GM23338 (cell line): ENCODE data around the gene ATP8A2. TPM values are rescaled to one million over a fixed set of nuclear protein-coding genes. Genes with fewer than 3 reads are reported as not detected.

ENCODE experiments used
- ATAC-seq: fragments of 200-7000 bp; cut with Tn5 transposase; 3 replicates; pipeline ENCODE4 v1.9.1; 2020
- DNase-seq: peaks from one replicate; pipeline ENCODE4 v3.0.0-alpha.2; 2015; ENCODE audit warnings: low spot score
- H2AFZ ChIP-seq: fragments of 200-600 bp; sonication (generic); 2 replicates; pipeline ENCODE4 v1.8.0; 2016; ENCODE audit warnings: antibody characterized with exemption, mild to moderate bottlenecking, moderate library complexity
- H3F3A ChIP-seq: fragments of 200-600 bp; sonication (generic); replicated peaks from 2 replicates; pipeline ENCODE4 v1.8.0; 2017; ENCODE audit warnings: antibody characterized with exemption, mixed run types, low read depth
- H3K27ac ChIP-seq: fragments of 200-600 bp; sonication (generic); 2 replicates; pipeline ENCODE4 v1.6.1; 2016; ENCODE audit warnings: low read depth
- H3K27me3 ChIP-seq: fragments of 200-600 bp; sonication (generic); 2 replicates; pipeline ENCODE4 v1.8.0; 2016; ENCODE audit warnings: mild to moderate bottlenecking, mixed run types, moderate library complexity; ENCODE audit not compliant: insufficient read depth
- H3K36me3 ChIP-seq: fragments of 200-600 bp; sonication (generic); 2 replicates; pipeline ENCODE4 v1.8.0; 2016; ENCODE audit warnings: mild to moderate bottlenecking; ENCODE audit not compliant: insufficient read depth
- H3K4me1 ChIP-seq: fragments of 200-600 bp; sonication (generic); 2 replicates; pipeline ENCODE4 v1.8.0; 2016; ENCODE audit warnings: mild to moderate bottlenecking, moderate library complexity; ENCODE audit not compliant: insufficient read depth
- H3K4me2 ChIP-seq: fragments of 200-600 bp; sonication (generic); 2 replicates; pipeline ENCODE4 v1.7.1; 2017; ENCODE audit warnings: mixed run types
- H3K4me3 ChIP-seq: fragments of 200-600 bp; sonication (generic); 2 replicates; pipeline ENCODE4 v1.6.1; 2016; ENCODE audit warnings: mixed run types
- H3K79me2 ChIP-seq: fragments of 200-600 bp; sonication (generic); replicated peaks from 2 replicates; pipeline ENCODE4 v1.8.0; 2017; ENCODE audit warnings: mild to moderate bottlenecking; ENCODE audit not compliant: insufficient read depth
- H3K9me2 ChIP-seq: fragments of 200-600 bp; sonication (generic); 2 replicates; pipeline ENCODE4 v1.8.0; 2017; ENCODE audit not compliant: insufficient read depth
- H4K20me1 ChIP-seq: fragments of 200-600 bp; sonication (generic); replicated peaks from 2 replicates; pipeline ENCODE4 v1.8.0; 2017; ENCODE audit warnings: mild to moderate bottlenecking; ENCODE audit not compliant: insufficient read depth
- H3K27ac Mint-ChIP-seq: 2 replicates; pipeline ENCODE4 v1.8.0; 2020; ENCODE audit warnings: inconsistent platforms, mild to moderate bottlenecking, moderate library complexity, mixed read lengths
- H3K27me3 Mint-ChIP-seq: 3 replicates; pipeline ENCODE4 v1.8.0; 2022; ENCODE audit warnings: low read depth, mild to moderate bottlenecking, moderate library complexity, mixed read lengths, inconsistent platforms; ENCODE audit not compliant: insufficient read depth, poor library complexity
- H3K36me3 Mint-ChIP-seq: 3 replicates; pipeline ENCODE4 v1.8.0; 2021; ENCODE audit warnings: low read depth, mild to moderate bottlenecking, inconsistent platforms, moderate library complexity, mixed read lengths
- H3K4me1 Mint-ChIP-seq: 3 replicates; pipeline ENCODE4 v1.8.0; 2020; ENCODE audit warnings: mild to moderate bottlenecking, inconsistent platforms, mixed read lengths
- H3K4me3 Mint-ChIP-seq: 3 replicates; pipeline ENCODE4 v1.8.0; 2021; ENCODE audit warnings: moderate library complexity, mild to moderate bottlenecking, inconsistent platforms, mixed read lengths
- H3K9me3 Mint-ChIP-seq: 3 replicates; pipeline ENCODE4 v1.8.0; 2020; ENCODE audit warnings: moderate library complexity, mild to moderate bottlenecking, inconsistent platforms, mixed read lengths
- CREB1 ChIP-seq: fragments of 250-450 bp; sonication (Bioruptor Pico); IDR thresholded peaks from 2 replicates; pipeline ENCODE4 v1.5.0; 2020; ENCODE audit warnings: low read depth, mild to moderate bottlenecking, moderate library complexity
- EZH2 ChIP-seq: fragments of 200-600 bp; sonication (generic); IDR thresholded peaks from one replicate; pipeline ENCODE4 v1.8.0; 2017; ENCODE audit warnings: antibody characterized with exemption, mild to moderate bottlenecking, low read depth; ENCODE audit not compliant: unreplicated experiment
- EZH2phosphoT487 ChIP-seq: fragments of 200-600 bp; sonication (generic); IDR thresholded peaks from one replicate; pipeline ENCODE4 v1.8.1; 2018; ENCODE audit warnings: antibody characterized with exemption; ENCODE audit not compliant: unreplicated experiment
- JUNB ChIP-seq: IDR thresholded peaks from one replicate; pipeline ENCODE4 v1.6.1; 2016; ENCODE audit warnings: antibody characterized with exemption; ENCODE audit not compliant: unreplicated experiment
- NANOG ChIP-seq: IDR thresholded peaks from 2 replicates; pipeline ENCODE4 v1.6.1; 2016; ENCODE audit warnings: antibody characterized with exemption, borderline replicate concordance
- POLR2AphosphoS5 ChIP-seq: IDR thresholded peaks from 2 replicates; pipeline ENCODE4 v1.6.1; 2016; ENCODE audit warnings: antibody characterized with exemption, low read depth
- STAT1 ChIP-seq: IDR thresholded peaks from one replicate; pipeline ENCODE4 v1.6.1; 2016; ENCODE audit warnings: antibody characterized with exemption; ENCODE audit not compliant: unreplicated experiment
- ZNF114 ChIP-seq: fragments of 250-450 bp; sonication (Bioruptor Pico); IDR thresholded peaks from 2 replicates; pipeline ENCODE4 v1.5.0; 2020; ENCODE audit warnings: mild to moderate bottlenecking, moderate library complexity
- polyA plus RNA-seq: library from polyadenylated mRNA; unstranded; fragments of >200 nt; fragmentation: Nextera tagmentation; extraction: Ambion mirVana; gene quantifications from 2 replicates; pipeline ENCODE4 v1.2.1, GENCODE V29; 2016
- total RNA-seq: library from RNA; depleted of rRNA; stranded (reverse); fragments of >200 nt; shearing (Covaris generic); gene quantifications from 2 replicates; pipeline ENCODE4 v1.2.3, GENCODE V29; 2014
- TF ChIP-seq, protein P1 (sequence below), 2 experiments: fragments of 200-600 bp in 1 of 2; sonication (generic) in 1 of 2; conservative IDR thresholded peaks; 2 replicates each; pipeline versions ENCODE4 v1.5.1 to v1.6.1; 2016 to 2017; ENCODE audit warnings: antibody characterized with exemption in 2 of 2, low read depth in 2 of 2, mild to moderate bottlenecking in 2 of 2, moderate library complexity in 1 of 2
- TF ChIP-seq, protein P2 (sequence below): IDR thresholded peaks from one replicate; pipeline ENCODE4 v1.6.1; 2018; ENCODE audit warnings: antibody characterized with exemption; ENCODE audit not compliant: unreplicated experiment
- TF ChIP-seq, protein P3 (sequence below): IDR thresholded peaks from 2 replicates; pipeline ENCODE4 v1.6.1; 2016; ENCODE audit warnings: antibody characterized with exemption

The ATP8A2 gene
- total and polyA plus RNA-seq, 2 experiments from 2014 or later = 5.7 to 8.8 TPM

DNA sequence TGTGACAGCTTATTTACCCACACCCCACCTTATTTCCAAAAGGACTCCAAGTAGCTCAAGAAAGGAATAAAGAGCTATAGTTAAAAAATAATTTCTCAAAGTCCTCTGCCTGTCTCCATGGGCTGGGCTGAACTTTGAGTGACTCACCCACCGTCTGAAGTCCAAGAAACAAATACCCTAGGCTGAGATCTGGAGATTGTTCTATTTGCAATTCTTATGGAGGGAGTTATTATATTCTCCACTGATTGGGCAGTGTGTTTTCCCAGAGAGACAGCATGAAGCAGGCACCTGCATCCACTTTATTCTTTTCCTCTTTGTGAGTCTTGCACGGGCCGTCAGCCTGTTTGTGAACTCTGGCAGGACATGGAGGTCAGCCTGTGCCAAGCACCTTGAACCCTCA lies 616.9 kb downstream of the ATP8A2 start:
- Mint-ChIP-seq H3K4me1 (no peaks in the 10 kb centered on the region; the same call in 2 of the 3 replicates), H3K27me3 (peaks cover 2% of the 10 kb centered on the region), H3K27ac (no peak overlapping the region), H3K36me3 (peaks cover 2% of the 10 kb centered on the region; the same call in 2 of the 3 replicates), H3K9me3 (peaks cover 6% of the 10 kb centered on the region; the same call in 2 of the 3 replicates), H3K4me3 (no peak overlapping the region)
- no peak for TF ChIP-seq POLR2AphosphoS5
- TF ChIP-seq JUNB = no peak
- no peaks in the 10 kb centered on the region for H3K27me3 ChIP-seq
- no peaks in the 10 kb centered on the region for H4K20me1 ChIP-seq
- ATAC-seq (no peak), DNase-seq (no peak)
- H3K4me2 ChIP-seq = no peak overlapping the region
- H3F3A ChIP-seq = no peaks in the 10 kb centered on the region
- peaks cover 5% of the 10 kb centered on the region; the same call in 1 of the 2 replicates for H3K9me2 ChIP-seq
- no peaks in the 10 kb centered on the region for H3K4me1 ChIP-seq
- H3K27ac ChIP-seq = no peak overlapping the region
- H2AFZ ChIP-seq = no peak overlapping the region
- no peaks in the 10 kb centered on the region for H3K79me2 ChIP-seq
- H3K36me3 ChIP-seq = no peaks in the 10 kb centered on the region
- no peak overlapping the region for H3K4me3 ChIP-seq

DNA sequence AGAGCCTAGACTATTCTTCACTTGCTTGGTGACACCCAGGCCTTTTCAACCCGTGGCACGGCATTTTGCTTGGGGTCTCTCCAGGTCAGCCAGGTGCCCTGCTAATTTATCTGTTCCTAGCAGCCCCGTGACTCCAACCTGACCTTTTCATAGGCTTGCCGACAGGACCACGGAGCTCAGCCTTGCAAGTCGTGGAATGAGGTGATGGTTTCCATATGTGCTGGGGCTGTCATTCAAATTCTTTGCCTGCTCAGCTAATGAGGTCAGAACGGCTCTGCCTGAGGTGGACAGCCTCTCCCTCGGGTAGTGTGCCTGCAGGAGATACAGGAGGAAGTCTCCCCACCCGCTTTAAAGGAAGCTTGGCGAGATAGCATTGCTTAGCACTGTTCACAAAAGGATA lies 619.0 kb downstream of the ATP8A2 start:
- no peaks in the 10 kb centered on the region for H3K79me2 ChIP-seq
- H3K4me3 ChIP-seq = no peak overlapping the region
- H3K9me3 Mint-ChIP-seq = peaks cover 14% of the 10 kb centered on the region; the same call in 2 of the 3 replicates
- H3K27me3 Mint-ChIP-seq = peaks cover 1% of the 10 kb centered on the region
- no peak overlapping the region for H3K27ac ChIP-seq
- H3K4me1 ChIP-seq = no peaks in the 10 kb centered on the region
- H3F3A ChIP-seq = no peaks in the 10 kb centered on the region
- H3K4me3 Mint-ChIP-seq = no peak overlapping the region
- H3K27me3 ChIP-seq = no peaks in the 10 kb centered on the region
- no peaks in the 10 kb centered on the region; the same call in 2 of the 3 replicates for H3K4me1 Mint-ChIP-seq
- H3K36me3 Mint-ChIP-seq = peaks cover 12% of the 10 kb centered on the region
- H3K4me2 ChIP-seq = no peak overlapping the region
- ATAC-seq (no peak), DNase-seq (no peak)
- no peaks in the 10 kb centered on the region for H4K20me1 ChIP-seq
- no peaks in the 10 kb centered on the region for H3K36me3 ChIP-seq
- H2AFZ ChIP-seq = no peak overlapping the region
- peaks cover under 1% of the 10 kb centered on the region; the same call in 1 of the 2 replicates for H3K9me2 ChIP-seq
- no peak overlapping the region for H3K27ac Mint-ChIP-seq
- TF ChIP-seq, protein P1, sequence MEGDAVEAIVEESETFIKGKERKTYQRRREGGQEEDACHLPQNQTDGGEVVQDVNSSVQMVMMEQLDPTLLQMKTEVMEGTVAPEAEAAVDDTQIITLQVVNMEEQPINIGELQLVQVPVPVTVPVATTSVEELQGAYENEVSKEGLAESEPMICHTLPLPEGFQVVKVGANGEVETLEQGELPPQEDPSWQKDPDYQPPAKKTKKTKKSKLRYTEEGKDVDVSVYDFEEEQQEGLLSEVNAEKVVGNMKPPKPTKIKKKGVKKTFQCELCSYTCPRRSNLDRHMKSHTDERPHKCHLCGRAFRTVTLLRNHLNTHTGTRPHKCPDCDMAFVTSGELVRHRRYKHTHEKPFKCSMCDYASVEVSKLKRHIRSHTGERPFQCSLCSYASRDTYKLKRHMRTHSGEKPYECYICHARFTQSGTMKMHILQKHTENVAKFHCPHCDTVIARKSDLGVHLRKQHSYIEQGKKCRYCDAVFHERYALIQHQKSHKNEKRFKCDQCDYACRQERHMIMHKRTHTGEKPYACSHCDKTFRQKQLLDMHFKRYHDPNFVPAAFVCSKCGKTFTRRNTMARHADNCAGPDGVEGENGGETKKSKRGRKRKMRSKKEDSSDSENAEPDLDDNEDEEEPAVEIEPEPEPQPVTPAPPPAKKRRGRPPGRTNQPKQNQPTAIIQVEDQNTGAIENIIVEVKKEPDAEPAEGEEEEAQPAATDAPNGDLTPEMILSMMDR (conservative IDR thresholded peaks at IDR 0.05; ENCODE audit: low read depth in 2 of 2) = no peak
- no peak for TF ChIP-seq CREB1 (CRISPR knock-in tag)
- TF ChIP-seq STAT1 = no peak
- no peak for TF ChIP-seq POLR2AphosphoS5
- TF ChIP-seq, protein P2, sequence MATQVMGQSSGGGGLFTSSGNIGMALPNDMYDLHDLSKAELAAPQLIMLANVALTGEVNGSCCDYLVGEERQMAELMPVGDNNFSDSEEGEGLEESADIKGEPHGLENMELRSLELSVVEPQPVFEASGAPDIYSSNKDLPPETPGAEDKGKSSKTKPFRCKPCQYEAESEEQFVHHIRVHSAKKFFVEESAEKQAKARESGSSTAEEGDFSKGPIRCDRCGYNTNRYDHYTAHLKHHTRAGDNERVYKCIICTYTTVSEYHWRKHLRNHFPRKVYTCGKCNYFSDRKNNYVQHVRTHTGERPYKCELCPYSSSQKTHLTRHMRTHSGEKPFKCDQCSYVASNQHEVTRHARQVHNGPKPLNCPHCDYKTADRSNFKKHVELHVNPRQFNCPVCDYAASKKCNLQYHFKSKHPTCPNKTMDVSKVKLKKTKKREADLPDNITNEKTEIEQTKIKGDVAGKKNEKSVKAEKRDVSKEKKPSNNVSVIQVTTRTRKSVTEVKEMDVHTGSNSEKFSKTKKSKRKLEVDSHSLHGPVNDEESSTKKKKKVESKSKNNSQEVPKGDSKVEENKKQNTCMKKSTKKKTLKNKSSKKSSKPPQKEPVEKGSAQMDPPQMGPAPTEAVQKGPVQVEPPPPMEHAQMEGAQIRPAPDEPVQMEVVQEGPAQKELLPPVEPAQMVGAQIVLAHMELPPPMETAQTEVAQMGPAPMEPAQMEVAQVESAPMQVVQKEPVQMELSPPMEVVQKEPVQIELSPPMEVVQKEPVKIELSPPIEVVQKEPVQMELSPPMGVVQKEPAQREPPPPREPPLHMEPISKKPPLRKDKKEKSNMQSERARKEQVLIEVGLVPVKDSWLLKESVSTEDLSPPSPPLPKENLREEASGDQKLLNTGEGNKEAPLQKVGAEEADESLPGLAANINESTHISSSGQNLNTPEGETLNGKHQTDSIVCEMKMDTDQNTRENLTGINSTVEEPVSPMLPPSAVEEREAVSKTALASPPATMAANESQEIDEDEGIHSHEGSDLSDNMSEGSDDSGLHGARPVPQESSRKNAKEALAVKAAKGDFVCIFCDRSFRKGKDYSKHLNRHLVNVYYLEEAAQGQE = no peak
- no peak for TF ChIP-seq ZNF114
- TF ChIP-seq JUNB = no peak
- TF ChIP-seq NANOG = no peak
- TF ChIP-seq EZH2phosphoT487 = no peak
- TF ChIP-seq, protein P3, sequence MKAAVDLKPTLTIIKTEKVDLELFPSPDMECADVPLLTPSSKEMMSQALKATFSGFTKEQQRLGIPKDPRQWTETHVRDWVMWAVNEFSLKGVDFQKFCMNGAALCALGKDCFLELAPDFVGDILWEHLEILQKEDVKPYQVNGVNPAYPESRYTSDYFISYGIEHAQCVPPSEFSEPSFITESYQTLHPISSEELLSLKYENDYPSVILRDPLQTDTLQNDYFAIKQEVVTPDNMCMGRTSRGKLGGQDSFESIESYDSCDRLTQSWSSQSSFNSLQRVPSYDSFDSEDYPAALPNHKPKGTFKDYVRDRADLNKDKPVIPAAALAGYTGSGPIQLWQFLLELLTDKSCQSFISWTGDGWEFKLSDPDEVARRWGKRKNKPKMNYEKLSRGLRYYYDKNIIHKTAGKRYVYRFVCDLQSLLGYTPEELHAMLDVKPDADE = no peak
- TF ChIP-seq EZH2 = no peak
